Gastrocnemius medialis (tissue), 4 donors: ENCODE data around the gene ZNF501.

ENCODE experiments used
- POLR2A ChIP-seq, 2 donors: fragments of 450-650 bp; IDR thresholded peaks; one replicate each; pipeline ENCODE4 v1.6.1; 2017; ENCODE audit warnings: antibody characterized with exemption in 2 of 2, mild to moderate bottlenecking in 2 of 2, moderate library complexity in 2 of 2
- TF ChIP-seq, protein P1 (sequence below), 5 experiments: fragments of 450-650 bp in 3 of 5; fragments of 200-600 bp in 2 of 5; sonication (generic) in 2 of 5; IDR thresholded peaks in 4 of 5; conservative IDR thresholded peaks in 1 of 5; 1 replicate in 4 of 5; 2 replicates in 1 of 5; pipeline ENCODE4 v1.5.1; 2016 to 2019; ENCODE audit warnings: antibody characterized with exemption in 5 of 5, mild to moderate bottlenecking in 3 of 5, moderate library complexity in 3 of 5

DNA sequence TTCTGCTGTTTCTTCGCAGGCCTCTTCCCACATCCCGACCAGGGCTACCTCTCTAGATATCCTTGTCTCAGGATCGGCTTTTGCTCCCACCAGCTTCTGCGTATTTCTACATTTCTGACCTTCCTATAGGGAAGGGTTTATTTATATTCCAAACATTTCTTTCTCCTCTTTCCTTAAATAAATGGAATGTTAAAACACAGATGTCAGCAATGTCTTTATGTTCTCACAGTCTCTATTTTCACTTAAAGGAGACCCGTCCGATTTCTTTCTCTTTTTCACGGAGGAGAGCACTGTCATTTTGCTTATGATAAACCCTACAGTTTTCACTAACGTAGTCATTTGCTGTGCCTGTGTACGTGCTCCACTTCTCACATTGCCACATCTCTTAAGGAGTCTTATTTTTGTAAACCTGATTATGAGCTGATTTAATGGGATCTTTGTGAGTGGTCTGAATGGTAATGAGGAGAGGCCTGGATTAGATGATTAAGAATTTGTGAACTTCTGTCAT, 32.8 kb downstream of the ZNF501 start:
- TF ChIP-seq, protein P1, sequence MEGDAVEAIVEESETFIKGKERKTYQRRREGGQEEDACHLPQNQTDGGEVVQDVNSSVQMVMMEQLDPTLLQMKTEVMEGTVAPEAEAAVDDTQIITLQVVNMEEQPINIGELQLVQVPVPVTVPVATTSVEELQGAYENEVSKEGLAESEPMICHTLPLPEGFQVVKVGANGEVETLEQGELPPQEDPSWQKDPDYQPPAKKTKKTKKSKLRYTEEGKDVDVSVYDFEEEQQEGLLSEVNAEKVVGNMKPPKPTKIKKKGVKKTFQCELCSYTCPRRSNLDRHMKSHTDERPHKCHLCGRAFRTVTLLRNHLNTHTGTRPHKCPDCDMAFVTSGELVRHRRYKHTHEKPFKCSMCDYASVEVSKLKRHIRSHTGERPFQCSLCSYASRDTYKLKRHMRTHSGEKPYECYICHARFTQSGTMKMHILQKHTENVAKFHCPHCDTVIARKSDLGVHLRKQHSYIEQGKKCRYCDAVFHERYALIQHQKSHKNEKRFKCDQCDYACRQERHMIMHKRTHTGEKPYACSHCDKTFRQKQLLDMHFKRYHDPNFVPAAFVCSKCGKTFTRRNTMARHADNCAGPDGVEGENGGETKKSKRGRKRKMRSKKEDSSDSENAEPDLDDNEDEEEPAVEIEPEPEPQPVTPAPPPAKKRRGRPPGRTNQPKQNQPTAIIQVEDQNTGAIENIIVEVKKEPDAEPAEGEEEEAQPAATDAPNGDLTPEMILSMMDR (IDR thresholded peaks at IDR 0.05 in 4 of 5, conservative IDR thresholded peaks at IDR 0.05 in 1 of 5), result no peak
- TF ChIP-seq POLR2A (IDR thresholded peaks at IDR 0.05), result no peak
